Natural killer cell (primary cell): Measurements from ENCODE around the gene SCN3A. TPM values are rescaled to one million over a fixed set of nuclear protein-coding genes. Genes with fewer than 3 reads are reported as not detected.

Source experiments
- ATAC-seq, 3 donors: fragments of 150-1000 bp in 2 of 3; fragments of 200-7000 bp in 1 of 3; cut with Tn5 transposase; 1 replicate in 1 of 3; 2 replicates in 2 of 3; pipeline ENCODE4 v1.10.0; 2021; ENCODE audit warnings: mild to moderate bottlenecking in 2 of 3, moderate library complexity in 2 of 3
- DNase-seq, 2 donors: peaks; one replicate each; pipeline versions ENCODE4 v3.0.0 to v3.0.0-alpha.2; 2013 to 2021; ENCODE audit warnings: mixed read lengths in 1 of 2
- H3K27ac ChIP-seq: one replicate; pipeline ENCODE4 v1.5.1; 2013; ENCODE audit warnings: mild to moderate bottlenecking, low read length
- H3K27me3 ChIP-seq: one replicate; pipeline ENCODE4 v1.6.1; 2013; ENCODE audit warnings: low read length; ENCODE audit not compliant: control insufficient read depth, insufficient read depth
- H3K36me3 ChIP-seq: one replicate; pipeline ENCODE4 v1.6.1; 2013; ENCODE audit warnings: low read length; ENCODE audit not compliant: control insufficient read depth, insufficient read depth
- H3K4me1 ChIP-seq: one replicate; pipeline ENCODE4 v1.6.1; 2013; ENCODE audit warnings: low read length; ENCODE audit not compliant: control insufficient read depth, insufficient read depth
- H3K4me3 ChIP-seq: one replicate; pipeline ENCODE4 v1.5.1; 2013; ENCODE audit warnings: low read length
- H3K9me3 ChIP-seq: one replicate; pipeline ENCODE4 v1.6.1; 2013; ENCODE audit warnings: low read length; ENCODE audit not compliant: control insufficient read depth, insufficient read depth
- H3K27ac Mint-ChIP-seq, 2 donors: one replicate each; pipeline ENCODE4 v1.8.0; 2022; ENCODE audit warnings: mild to moderate bottlenecking in 2 of 2, mixed read lengths in 2 of 2, moderate library complexity in 1 of 2
- H3K27me3 Mint-ChIP-seq, 2 donors: one replicate each; pipeline ENCODE4 v1.8.0; 2022; ENCODE audit warnings: low read depth in 2 of 2, mixed read lengths in 2 of 2
- H3K36me3 Mint-ChIP-seq: one replicate; pipeline ENCODE4 v1.8.0; 2022; ENCODE audit warnings: mixed read lengths
- H3K4me1 Mint-ChIP-seq, 2 donors: one replicate each; pipeline ENCODE4 v1.8.0; 2022; ENCODE audit warnings: mixed read lengths in 2 of 2
- H3K4me3 Mint-ChIP-seq: one replicate; pipeline ENCODE4 v1.8.0; 2022; ENCODE audit warnings: mild to moderate bottlenecking, moderate library complexity, mixed read lengths
- H3K9me3 Mint-ChIP-seq, 2 donors: one replicate each; pipeline ENCODE4 v1.8.0; 2022; ENCODE audit warnings: mixed read lengths in 2 of 2
- CTCF ChIP-seq: fragments of 200-600 bp; IDR thresholded peaks from one replicate; pipeline ENCODE4 v1.8.0; 2022; ENCODE audit warnings: antibody characterized with exemption
- WGBS: methylation state at CpG from one replicate; pipeline ENCODE4 v1.1.7; 2013; ENCODE audit warnings: missing lambda C conversion rate; ENCODE audit not compliant: insufficient coverage; 5-methylcytosine and 5-hydroxymethylcytosine counted together
- intact Hi-C: fragments of 100-400 bp; cut with micrococcal nuclease; formaldehyde crosslinking; loops from one replicate; pipeline ENCODE4 v1.14.2; 2022
- total RNA-seq, 4 donors: library from RNA; stranded (reverse); fragments of 120-200 nt in 1 of 4; gene quantifications; one replicate each; pipeline versions ENCODE4 v1.2.3 to v1.2.4, GENCODE V29; 2013 to 2022

Gene SCN3A
- total RNA-seq, 3 donors from 2014 or later (not counting 1 experiment from before 2014, with no cell fraction given): 0.05 to 0.58 TPM; not detected in 1

- 100% methylated on average over 1 of the region's 1 CpG for WGBS
Observed at GRCh38 chr2:165197346-165197745, 6.5 kb downstream of the SCN3A start.

GRCh38 chr2:165196411-165196810, 7.4 kb downstream of the SCN3A start:
- Histone ChIP-seq H3K9me3 (no peaks in the 10 kb centered on the region), H3K4me3 (no peak overlapping the region), H3K4me1 (no peaks in the 10 kb centered on the region), H3K36me3 (no peaks in the 10 kb centered on the region), H3K27ac (no peak overlapping the region), H3K27me3 (no peaks in the 10 kb centered on the region)
- H3K27ac Mint-ChIP-seq: no peak overlapping the region
- no peaks in the 10 kb centered on the region for H3K4me1 Mint-ChIP-seq
- 73% methylated on average over 2 of the region's 4 CpGs for WGBS
- DNase-seq (no peak), ATAC-seq (no peak)
- H3K27me3 Mint-ChIP-seq: no peaks in the 10 kb centered on the region
- H3K36me3 Mint-ChIP-seq: no peaks in the 10 kb centered on the region
- no peaks in the 10 kb centered on the region for H3K9me3 Mint-ChIP-seq
- intact Hi-C loops: no loop called here
- no peak overlapping the region for H3K4me3 Mint-ChIP-seq
- TF ChIP-seq CTCF: no peak

More at GRCh38 chr2:165197346-165197745, 6.5 kb downstream of the SCN3A start:
- Histone ChIP-seq H3K4me3 (no peak overlapping the region), H3K4me1 (no peaks in the 10 kb centered on the region), H3K36me3 (no peaks in the 10 kb centered on the region), H3K9me3 (no peaks in the 10 kb centered on the region), H3K27ac (no peak overlapping the region), H3K27me3 (no peaks in the 10 kb centered on the region)
- intact Hi-C loops: no loop called here
- DNase-seq (no peak), ATAC-seq (no peak)
- Mint-ChIP-seq H3K27me3 (no peaks in the 10 kb centered on the region), H3K4me1 (no peaks in the 10 kb centered on the region), H3K4me3 (no peak overlapping the region), H3K27ac (no peak overlapping the region), H3K36me3 (no peaks in the 10 kb centered on the region), H3K9me3 (no peaks in the 10 kb centered on the region)
- no peak for TF ChIP-seq CTCF

- no peak for TF ChIP-seq CTCF
- 59% methylated on average over 4 of the region's 4 CpGs for WGBS
- H3K9me3 Mint-ChIP-seq: no peaks in the 10 kb centered on the region
- no peak overlapping the region for H3K4me3 Mint-ChIP-seq
- intact Hi-C loops: no loop called here
- peak overlapping the region; percentile 18 for H3K27ac ChIP-seq
- ATAC-seq: no peak
- H3K4me3 ChIP-seq: no peak overlapping the region
- H3K4me1 Mint-ChIP-seq: no peaks in the 10 kb centered on the region
- no peaks in the 10 kb centered on the region for H3K9me3 ChIP-seq
- DNase-seq: no peak
- no peaks in the 10 kb centered on the region for H3K36me3 ChIP-seq
- no peaks in the 10 kb centered on the region for H3K4me1 ChIP-seq
- no peak overlapping the region for H3K27ac Mint-ChIP-seq
- no peaks in the 10 kb centered on the region for H3K36me3 Mint-ChIP-seq
- H3K27me3 ChIP-seq: no peaks in the 10 kb centered on the region
- H3K27me3 Mint-ChIP-seq: no peaks in the 10 kb centered on the region
Observed at GRCh38 chr2:165193178-165193777, 10.6 kb downstream of the SCN3A start.

- Mint-ChIP-seq H3K27me3 (no peaks in the 10 kb centered on the region), H3K9me3 (no peaks in the 10 kb centered on the region), H3K4me3 (no peak overlapping the region), H3K27ac (no peak overlapping the region), H3K36me3 (no peaks in the 10 kb centered on the region), H3K4me1 (no peaks in the 10 kb centered on the region)
- DNase-seq (no peak), ATAC-seq (no peak)
- Histone ChIP-seq H3K4me1 (no peaks in the 10 kb centered on the region), H3K4me3 (no peak overlapping the region), H3K27ac (no peak overlapping the region), H3K27me3 (no peaks in the 10 kb centered on the region), H3K9me3 (no peaks in the 10 kb centered on the region), H3K36me3 (no peaks in the 10 kb centered on the region)
- intact Hi-C loops: no loop called here
- WGBS: 80% methylated on average over 1 of the region's 2 CpGs
- TF ChIP-seq CTCF: no peak
Observed at GRCh38 chr2:165192729-165193128, 11.1 kb downstream of the SCN3A start.
